NCI-H2196 treated with DMSO at 0.1 percent for 48 hours (cell line): Measurements from ENCODE around the gene AGBL4.

Source experiments
- DNase-seq: peaks from one replicate; lab custom pipeline; 2025; ENCODE audit not compliant: unreplicated experiment; lab: John Stamatoyannopoulos, UW

Gene AGBL4

GRCh38 chr1:48616710-48617109 is 1407.0 kb downstream of the AGBL4 start:
- DNase-seq: no peak

GRCh38 chr1:48611841-48612240 is 1411.9 kb downstream of the AGBL4 start:
- no peak for DNase-seq

- no peak for DNase-seq
Observed at GRCh38 chr1:48610628-48611542, 1412.9 kb downstream of the AGBL4 start.

- no peak for DNase-seq
Observed at GRCh38 chr1:48608882-48609281, 1414.9 kb downstream of the AGBL4 start.

- no peak for DNase-seq
Observed at GRCh38 chr1:48603222-48603621, 1420.5 kb downstream of the AGBL4 start.

- DNase-seq: no peak
Observed at GRCh38 chr1:48602349-48602748, 1421.4 kb downstream of the AGBL4 start.

GRCh38 chr1:48600182-48600581 is 1423.6 kb downstream of the AGBL4 start:
- DNase-seq: no peak

- no peak for DNase-seq
Observed at GRCh38 chr1:48597663-48598062, 1426.1 kb downstream of the AGBL4 start.

GRCh38 chr1:48596046-48596445 is 1427.7 kb downstream of the AGBL4 start:
- DNase-seq: no peak

GRCh38 chr1:48595613-48596012 is 1428.1 kb downstream of the AGBL4 start:
- DNase-seq: no peak

- no peak for DNase-seq
Observed at GRCh38 chr1:48592330-48592729, 1431.4 kb downstream of the AGBL4 start.

- no peak for DNase-seq
Observed at GRCh38 chr1:48591181-48591580, 1432.6 kb downstream of the AGBL4 start.

GRCh38 chr1:48588061-48588460 is 1435.7 kb downstream of the AGBL4 start:
- no peak for DNase-seq

- DNase-seq: no peak
Observed at GRCh38 chr1:48582408-48582807, 1441.3 kb downstream of the AGBL4 start.

GRCh38 chr1:48581270-48581669 is 1442.5 kb downstream of the AGBL4 start:
- DNase-seq: no peak

GRCh38 chr1:48576565-48576964 is 1447.2 kb downstream of the AGBL4 start:
- no peak for DNase-seq

GRCh38 chr1:48572646-48573258 is 1451.0 kb downstream of the AGBL4 start:
- peak; percentile 29 for DNase-seq

GRCh38 chr1:48572134-48572533 is 1451.6 kb downstream of the AGBL4 start:
- no peak for DNase-seq

GRCh38 chr1:48571303-48571987 is 1452.3 kb downstream of the AGBL4 start:
- no peak for DNase-seq

- DNase-seq: no peak
Observed at GRCh38 chr1:48570568-48570967, 1453.2 kb downstream of the AGBL4 start.

GRCh38 chr1:48568501-48568900 is 1455.3 kb downstream of the AGBL4 start:
- DNase-seq: no peak

- DNase-seq: no peak
Observed at GRCh38 chr1:48566492-48566891, 1457.3 kb downstream of the AGBL4 start.
